HG03521 (cell line): ENCODE data around the gene VASH2.
"Not testable (repeated sequence)": the region's sequence is repeated elsewhere in the genome, so short reads cannot be mapped to it uniquely, and the experiment has no call there.

Experiments
- ATAC-seq: cut with Tn5 transposase; IDR thresholded peaks from one replicate; pipeline ENCODE4 v1.9.1; 2021; ENCODE audit warnings: mild to moderate bottlenecking, moderate library complexity; ENCODE audit not compliant: unreplicated experiment

VASH2 gene

DNA sequence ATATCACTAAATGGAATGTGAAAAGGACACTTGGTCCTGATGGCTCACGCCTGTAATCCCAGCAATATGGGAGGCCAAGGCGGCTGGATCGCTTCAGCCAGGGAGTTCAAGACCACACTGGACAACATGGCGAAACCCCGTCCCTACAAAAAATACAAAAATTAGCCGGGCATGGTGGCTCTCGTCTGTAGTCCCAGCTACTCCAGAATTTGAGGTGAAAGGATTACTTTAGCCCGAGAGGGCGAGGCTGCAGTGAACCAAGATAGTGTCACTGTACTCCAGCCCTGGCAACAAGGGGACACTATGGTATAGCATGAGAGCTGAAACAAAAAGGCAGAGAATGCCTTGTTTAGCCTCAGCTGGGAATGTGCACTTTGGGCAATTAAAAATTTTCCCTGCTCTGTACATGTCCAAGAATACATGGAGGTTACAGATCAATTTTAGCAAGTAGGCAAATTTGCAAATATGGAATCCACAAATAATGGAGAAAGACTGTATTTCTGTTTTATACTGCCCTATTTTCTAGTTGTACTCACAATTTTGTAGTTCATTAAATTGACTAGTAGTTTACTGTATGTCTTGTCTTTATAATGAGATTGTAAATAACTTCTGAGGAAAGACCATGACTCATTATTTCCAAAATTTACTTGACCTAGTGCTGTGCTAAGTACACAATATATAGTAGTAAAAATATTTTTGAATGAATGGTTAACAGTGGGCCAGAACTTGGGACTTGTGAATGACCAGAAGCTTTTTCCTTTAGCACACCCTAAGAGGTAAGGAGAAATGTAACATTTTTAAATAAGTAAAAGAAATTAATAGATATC lies 67.3 kb downstream of the VASH2 start:
- no peak for ATAC-seq

DNA sequence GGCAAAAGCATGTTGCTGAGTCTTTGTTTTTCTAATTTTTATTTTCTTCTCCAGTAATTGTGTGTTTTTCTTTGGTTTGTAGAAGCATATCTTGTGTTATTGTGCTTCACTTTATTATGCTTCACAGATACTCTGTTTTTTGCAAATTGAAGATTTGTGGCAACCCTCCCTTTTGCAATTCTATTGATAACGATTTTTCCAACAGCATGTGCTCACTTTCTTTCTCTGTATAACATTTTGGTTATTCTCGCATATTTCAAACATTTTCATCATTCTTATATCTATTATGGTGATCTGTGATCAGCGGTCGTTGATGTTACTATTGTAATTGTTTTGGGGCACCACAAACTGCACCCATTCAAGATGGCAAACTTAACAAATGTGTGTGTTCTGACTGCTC lies 69.1 kb downstream of the VASH2 start:
- no peak for ATAC-seq

DNA sequence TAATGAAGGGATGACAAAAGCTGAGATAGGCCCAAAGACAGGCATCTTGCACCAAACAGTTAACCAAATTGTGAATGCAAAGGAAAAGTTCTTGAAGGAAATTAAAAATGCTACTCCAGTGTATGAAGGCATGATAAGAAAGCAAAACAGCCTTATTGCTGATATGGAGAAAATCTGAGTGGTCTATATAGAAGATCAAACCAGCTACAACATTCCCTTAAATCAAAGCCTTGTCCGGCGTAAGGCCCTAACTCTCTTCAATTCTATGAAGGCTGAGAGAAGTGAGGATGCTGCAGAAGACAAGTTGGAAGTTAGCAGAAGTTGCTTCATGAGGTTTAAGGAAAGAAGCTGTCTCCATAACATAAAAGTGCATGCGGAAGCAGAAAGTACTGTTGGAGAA lies 69.7 kb downstream of the VASH2 start:
- no peak for ATAC-seq

DNA sequence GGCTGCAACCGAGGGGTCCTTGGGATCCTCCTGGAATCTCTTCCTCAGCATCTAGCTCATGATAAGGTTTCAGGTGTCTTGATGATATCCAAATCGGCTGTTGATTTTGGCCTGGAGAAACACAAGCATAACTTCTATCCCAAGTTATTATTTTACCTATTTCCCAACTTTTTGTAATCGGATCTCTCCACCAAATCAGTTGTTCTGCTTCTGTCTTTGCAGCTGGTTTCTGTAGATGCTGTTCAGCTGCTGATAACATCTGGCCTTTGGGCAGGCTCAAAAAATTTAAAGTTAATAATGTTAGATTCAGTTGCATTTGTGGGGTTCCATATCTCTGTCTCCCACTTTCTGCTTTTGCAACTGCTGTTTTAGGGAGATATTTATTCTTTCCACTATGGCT lies 76.7 kb downstream of the VASH2 start:
- not testable (repeated sequence) for ATAC-seq

DNA sequence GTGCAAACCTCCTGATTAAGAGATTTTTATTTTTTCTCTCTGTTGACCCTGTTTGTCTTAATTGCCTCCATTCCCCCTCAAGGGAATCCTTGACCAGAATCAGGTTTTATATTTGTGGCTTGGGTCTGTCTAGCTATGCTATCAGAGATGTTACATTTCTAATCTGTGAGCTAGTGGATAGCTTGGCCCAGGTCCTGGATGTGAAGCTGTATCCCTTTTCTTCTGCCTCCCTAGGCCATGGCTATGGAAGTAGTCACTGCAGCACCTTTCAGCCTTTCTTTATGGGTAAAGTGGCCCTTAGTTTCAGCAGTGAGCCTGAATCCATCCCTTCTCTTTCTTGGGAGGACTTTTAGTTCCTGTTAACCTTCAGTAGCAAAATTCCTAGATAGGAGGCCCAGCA lies 82.3 kb downstream of the VASH2 start:
- no peak for ATAC-seq

DNA sequence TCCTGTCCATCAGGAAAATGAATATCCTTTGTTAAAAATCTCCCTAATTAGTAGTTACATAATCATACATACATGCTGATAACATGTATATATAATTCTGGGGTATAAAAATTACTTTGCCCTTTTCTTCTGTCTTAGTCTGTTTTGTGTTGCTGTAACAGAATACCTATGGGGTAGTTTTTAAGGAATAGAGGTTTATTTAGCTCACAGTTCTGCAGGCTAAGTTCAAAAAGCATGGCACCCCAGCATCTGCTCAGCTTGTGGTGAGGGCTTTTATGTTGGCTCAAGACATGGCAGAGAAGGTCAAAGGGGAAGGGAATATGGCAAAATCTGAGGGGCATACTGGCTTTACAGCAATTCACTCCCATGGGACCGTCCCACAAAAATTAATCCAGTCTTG lies 84.4 kb downstream of the VASH2 start:
- ATAC-seq: no peak

DNA sequence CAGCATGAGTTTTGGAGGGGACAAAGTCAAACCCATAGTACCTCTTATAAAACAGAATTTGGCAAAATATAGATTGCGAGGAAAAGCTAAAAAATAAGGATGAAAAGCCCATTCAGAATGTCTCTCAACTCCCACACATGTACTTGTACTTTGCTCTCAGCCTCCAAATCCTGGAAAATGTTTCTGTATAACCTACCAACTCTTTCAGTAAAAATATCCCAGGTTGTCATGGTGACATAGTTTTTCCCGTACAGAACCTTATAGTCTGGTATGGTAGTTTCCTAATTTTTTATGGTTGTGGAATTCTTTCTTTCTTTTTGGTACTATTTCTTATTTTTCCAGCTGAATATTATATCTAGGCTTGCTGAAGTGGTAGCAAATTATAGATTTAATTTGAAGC lies 85.2 kb downstream of the VASH2 start:
- ATAC-seq: no peak
